K562 (cell line): ENCODE results near the gene IARS1. TPM values are rescaled to one million over a fixed set of nuclear protein-coding genes. Genes with fewer than 3 reads are reported as not detected.
A peak's percentile ranks its signal among the peaks of the same experiment; 100 is the strongest.

Experiments
- ATAC-seq: fragments of 200-7000 bp; cut with Tn5 transposase; 3 replicates; pipeline ENCODE4 v1.9.1; 2020; ENCODE audit warnings: moderate library complexity
- BruUV-seq: library from RNA; stranded (reverse); fragments of 400-500 nt; replicated peaks from 2 replicates; lab custom pipeline; 2021; lab: Mats Ljungman, UMichigan
- CTCF ChIA-PET: fragments of 300-600 bp; formaldehyde crosslinking; extraction: SDS; loops from one replicate; lab custom pipeline; 2021; ENCODE audit warnings: low intra/inter-chr PET ratio; lab: Yijun Ruan, JAX
- POLR2A ChIA-PET: fragments of 300-600, 350-650 bp; sonication (Branson Sonifier 250); formaldehyde crosslinking; extraction: SDS; loops from one replicate; lab custom pipeline; 2021; ENCODE audit warnings: antibody characterized with exemption, inconsistent platforms; lab: Yijun Ruan, JAX
- DNase-seq, 4 experiments: peaks; one replicate each; pipeline versions ENCODE4 v3.0.0 to v3.0.0-alpha.2; 2011 to 2018; ENCODE audit warnings: low spot score in 3 of 4, mixed read lengths in 3 of 4; ENCODE audit errors: extremely low read depth in 1 of 4
- FAIRE-seq: peaks from 2 replicates; lab custom pipeline; 2011; peaks lifted over from hg19 to GRCh38; lab: Jason Lieb, UNC
- H2AFZ ChIP-seq: 2 replicates; pipeline ENCODE4 v1.6.0; 2011; ENCODE audit warnings: low read depth, low read length, control low read depth, inconsistent platforms
- H3K27ac ChIP-seq: fragments of 200-600 bp; 3 replicates; pipeline ENCODE4 v1.8.0; 2011; ENCODE audit warnings: low read depth, mild to moderate bottlenecking, control low read depth, inconsistent platforms, low read length, moderate library complexity, mixed read lengths; ENCODE audit errors: extremely low read depth
- H3K27me3 ChIP-seq, 2 experiments: fragments of 300-600 bp in 1 of 2; 2 replicates in 1 of 2; 3 replicates in 1 of 2; pipeline versions ENCODE4 v1.6.0 to v1.8.0; 2011; ENCODE audit warnings: inconsistent platforms in 2 of 2, low read length in 2 of 2, mild to moderate bottlenecking in 1 of 2, mixed read lengths in 1 of 2, moderate library complexity in 1 of 2; ENCODE audit not compliant: control insufficient read depth in 2 of 2, insufficient read depth in 2 of 2
- H3K36me3 ChIP-seq: fragments of 300-600 bp; 3 replicates; pipeline ENCODE4 v1.8.0; 2011; ENCODE audit warnings: mild to moderate bottlenecking, low read length, inconsistent platforms; ENCODE audit not compliant: control insufficient read depth, insufficient read depth
- H3K4me1 ChIP-seq, 2 experiments: fragments of 200-600 bp in 1 of 2; replicated peaks in 1 of 2; 2 replicates in 1 of 2; 3 replicates in 1 of 2; pipeline versions ENCODE4 v1.5.1 to v1.8.0; 2011; ENCODE audit warnings: inconsistent platforms in 2 of 2, low read length in 2 of 2, mild to moderate bottlenecking in 1 of 2, mixed read lengths in 1 of 2, moderate library complexity in 1 of 2; ENCODE audit not compliant: control insufficient read depth in 2 of 2, insufficient read depth in 2 of 2
- H3K4me2 ChIP-seq: 2 replicates; pipeline ENCODE4 v1.6.1; 2011; ENCODE audit warnings: low read length, control low read depth, inconsistent platforms, mixed read lengths; ENCODE audit not compliant: insufficient read depth
- H3K4me3 ChIP-seq: fragments of 200-600 bp; sonication (generic), shearing (Covaris generic); 2 replicates; pipeline ENCODE4 v1.5.1; 2016; ENCODE audit warnings: control low read depth, inconsistent platforms
- H3K79me2 ChIP-seq: fragments of 200-600 bp; 3 replicates; pipeline ENCODE4 v1.8.0; 2011; ENCODE audit warnings: low read length, inconsistent platforms; ENCODE audit not compliant: control insufficient read depth, insufficient read depth
- H3K9ac ChIP-seq, 2 experiments: 2 replicates each; pipeline versions ENCODE4 v1.6.0 to v1.6.1; 2011; ENCODE audit warnings: low read depth in 2 of 2, low read length in 2 of 2, control low read depth in 1 of 2, inconsistent platforms in 1 of 2, mild to moderate bottlenecking in 1 of 2, mixed read lengths in 1 of 2; ENCODE audit not compliant: insufficient read depth in 1 of 2
- H3K9me1 ChIP-seq: one replicate; pipeline ENCODE4 v1.6.0; 2011; ENCODE audit warnings: inconsistent platforms, mild to moderate bottlenecking, low read length, moderate library complexity; ENCODE audit not compliant: control insufficient read depth, insufficient read depth
- H3K9me3 ChIP-seq: replicated peaks from 2 replicates; pipeline ENCODE4 v1.5.1; 2011; ENCODE audit warnings: low read depth, low read length, inconsistent platforms; ENCODE audit not compliant: control insufficient read depth, insufficient read depth
- H4K20me1 ChIP-seq: replicated peaks from 2 replicates; pipeline ENCODE4 v1.6.1; 2011; ENCODE audit warnings: low read length, inconsistent platforms, mixed read lengths; ENCODE audit not compliant: control insufficient read depth, insufficient read depth
- KHSRP ChIP-seq: fragments of 450-650 bp; IDR thresholded peaks from 2 replicates; pipeline ENCODE4 v1.6.1; 2017
- PCBP1 ChIP-seq: fragments of 200-400 bp; formaldehyde crosslinking; IDR thresholded peaks from 2 replicates; pipeline ENCODE4 v1.6.1; 2018; ENCODE audit warnings: mild to moderate bottlenecking, low read depth, low read length; ENCODE audit not compliant: poor library complexity, severe bottlenecking
- POLR2A ChIP-seq: fragments of 450-650 bp; conservative IDR thresholded peaks from 2 replicates; pipeline ENCODE4 v1.6.1; 2016
- ZNF644 ChIP-seq: fragments of 200-800 bp; sonication (Bioruptor generic); IDR thresholded peaks from 2 replicates; pipeline ENCODE4 v1.6.1; 2016; ENCODE audit warnings: low read depth, missing genetic modification characterization, missing compliant biosample characterization
- whole genome bisulfite sequencing: fragments of 100-300 bp; shearing (Covaris generic); methylation state at CpG from one replicate; pipeline ENCODE4 v1.1.6; 2016; ENCODE audit warnings: low coverage, mixed read lengths; ENCODE audit not compliant: insufficient coverage; ENCODE audit errors: missing lambda C conversion rate; 5-methylcytosine and 5-hydroxymethylcytosine counted together
- in situ Hi-C: fragments of 300-500 bp; cut with MboI; formaldehyde crosslinking; loops from 4 replicates; pipeline ENCODE4 v1.15.0; 2018; ENCODE audit warnings: inconsistent platforms, mixed read lengths
- intact Hi-C: fragments of 100-400 bp; cut with micrococcal nuclease; formaldehyde crosslinking; loops from 2 replicates; pipeline ENCODE4 v1.14.2; 2022
- microRNA-seq: library from miRNA; unstranded; fragments of <30 nt; microRNA quantifications from one replicate; pipeline ENCODE4, GENCODE V29; 2018; ENCODE audit warnings: borderline microRNAs expressed
- polyA plus RNA-seq, 8 experiments: library from polyadenylated mRNA; depleted of rRNA in 4 of 8; stranded (reverse) in 5 of 8; unstranded in 3 of 8; fragments of >200 nt; fragmentation: Nextera tagmentation in 2 of 8; fragmentation: Illumina TruSeq in 1 of 8; extraction: Ambion mirVana in 2 of 8; extraction: Trizol in 1 of 8; gene quantifications; 2 replicates each; pipeline versions ENCODE4 v1.2.1 to v1.2.3, GENCODE V29; 2011 to 2014; ENCODE audit warnings: inconsistent platforms in 1 of 8, missing spikeins in 1 of 8
- small RNA-seq: library from RNA; depleted of rRNA; stranded (forward); fragments of <200 nt; gene quantifications from one replicate; pipeline ENCODE3, GENCODE V24; 2014
- total RNA-seq, 7 experiments: library from RNA; depleted of rRNA in 6 of 7; stranded (reverse); fragments of >200 nt in 6 of 7; fragmentation: Illumina TruSeq in 2 of 7; extraction: Trizol in 2 of 7; gene quantifications; 2 replicates each; pipeline versions ENCODE4 v1.2.1 to v1.2.3, GENCODE V29; 2011 to 2021; ENCODE audit warnings: low replicate concordance in 1 of 7

Gene IARS1
- total and polyA plus RNA-seq, 9 of the 15 experiments (the other 6 are each of a cell fraction or from before 2014, with no cell fraction given), result 119 to 371 (median 234) TPM

- TF ChIP-seq ZNF644 (tag) (no peak), PCBP1 (no peak)
- TF ChIP-seq, all 486 proteins: peak for 0
Measured at GRCh38 chr9:92247296-92247695, 46.2 kb downstream of the IARS1 start (continued).

- ATAC-seq (peak; percentile 7; the same call in 1 of the 3 replicates), FAIRE-seq (no peak), DNase-seq (no peak)
- ChIA-PET CTCF (no interaction called here), POLR2A (interaction anchor here (2.1 to 2.2 kb wide), 2 partner anchors 10 kb away, joined by 7 read pairs; no protein-coding TSS in a partner anchor)
- 89% methylated on average over 7 of the region's 7 CpGs for WGBS
- H2AFZ ChIP-seq, result no peak overlapping the region
- H3K4me2 ChIP-seq, result no peak overlapping the region
- intact Hi-C loops, result loop anchor here (5.0 kb wide), 1 partner anchor 37 kb away; no protein-coding TSS in a partner anchor
- in situ Hi-C loops, result no loop called here
- TF ChIP-seq POLR2A, result 0 out of 2 replicates have a peak, but pooled peaks have one; percentile 29
- no peak for TF ChIP-seq KHSRP
- H3K27ac ChIP-seq, result no peak overlapping the region
- H3K4me1 ChIP-seq, result no peaks in the 10 kb centered on the region
- no peak overlapping the region for H3K4me3 ChIP-seq
- H3K9ac ChIP-seq, result no peak overlapping the region
- no TSS peak for BruUV-seq
- H3K36me3 ChIP-seq, result peaks cover 99% of the 10 kb centered on the region
- no peaks in the 10 kb centered on the region for H3K9me1 ChIP-seq
- H4K20me1 ChIP-seq, result 0 out of 2 replicates have a peak, but pooled peaks cover under 1% of the 10 kb centered on the region
- H3K79me2 ChIP-seq, result no peaks in the 10 kb centered on the region
- no peaks in the 10 kb centered on the region for H3K27me3 ChIP-seq
- no peaks in the 10 kb centered on the region for H3K9me3 ChIP-seq
Measured at GRCh38 chr9:92245005-92245797, 48.3 kb downstream of the IARS1 start.

Small RNA genes within 50 kb of the gene (microRNA-seq; reads per million reads assigned to microRNA genes)
- gene MIR3651, result 1.9 reads per million, percentile 26 among the genes with 10 or more reads in this experiment

Small RNA genes within 50 kb of the gene (small RNA-seq; reads per million reads assigned to genes)
- gene MIR3651 (not detected), gene SNORA84 (1.1 reads per million, percentile 63 among the genes with 10 or more reads in this experiment)

Other genes with a start within 250 kb of the IARS1 start
- gene SPTLC1, start 178.3 kb downstream of the IARS1 start, total RNA-seq (2014; rRNA removed), result 65.1 and 70.3 TPM in 2 replicates
- 84.5 and 90.3 TPM in 2 replicates for gene SPTLC1, start 178.3 kb downstream of the IARS1 start, total RNA-seq (2014; rRNA removed; fragmentation: Illumina TruSeq; extraction: Trizol)
- gene SPTLC1, start 178.3 kb downstream of the IARS1 start, total RNA-seq (2015; rRNA removed; fragmentation: Illumina TruSeq; extraction: Trizol), result 76.6 and 84.5 TPM in 2 replicates
- gene SPTLC1, start 178.3 kb downstream of the IARS1 start, total RNA-seq (2021), result 58.8 and 67.0 TPM in 2 replicates
- gene SPTLC1, start 178.3 kb downstream of the IARS1 start, polyA plus RNA-seq (2011; rRNA removed), result 78.2 and 95.3 TPM in 2 replicates
- gene SPTLC1, start 178.3 kb downstream of the IARS1 start, polyA plus RNA-seq (2014; fragmentation: Illumina TruSeq; extraction: Trizol), result 77.9 and 101 TPM in 2 replicates
- 100 to 1,000 TPM; 109 to 125 TPM for gene SPTLC1, start 178.3 kb downstream of the IARS1 start, polyA plus RNA-seq (2014; fragmentation: Nextera tagmentation; extraction: Ambion mirVana)
- 77.9 and 83.2 TPM in 2 replicates for gene SPTLC1, start 178.3 kb downstream of the IARS1 start, polyA plus RNA-seq (2014; rRNA removed)
- gene NOL8, start 31.7 kb upstream of the IARS1 start, total RNA-seq (2014; rRNA removed), result 46.9 and 51.3 TPM in 2 replicates
- 57.1 and 64.7 TPM in 2 replicates for gene NOL8, start 31.7 kb upstream of the IARS1 start, total RNA-seq (2014; rRNA removed; fragmentation: Illumina TruSeq; extraction: Trizol)
- gene NOL8, start 31.7 kb upstream of the IARS1 start, total RNA-seq (2015; rRNA removed; fragmentation: Illumina TruSeq; extraction: Trizol), result 57.4 and 64.8 TPM in 2 replicates
- 51.5 and 55.0 TPM in 2 replicates for gene NOL8, start 31.7 kb upstream of the IARS1 start, total RNA-seq (2021)
- gene NOL8, start 31.7 kb upstream of the IARS1 start, polyA plus RNA-seq (2011; rRNA removed), result 41.3 and 51.9 TPM in 2 replicates
- 66.0 and 88.8 TPM in 2 replicates for gene NOL8, start 31.7 kb upstream of the IARS1 start, polyA plus RNA-seq (2014; fragmentation: Illumina TruSeq; extraction: Trizol)
- gene NOL8, start 31.7 kb upstream of the IARS1 start, polyA plus RNA-seq (2014; fragmentation: Nextera tagmentation; extraction: Ambion mirVana), result 10 to 100 TPM; 83.4 to 91.5 TPM
- gene NOL8, start 31.7 kb upstream of the IARS1 start, polyA plus RNA-seq (2014; rRNA removed), result 58.7 and 62.5 TPM in 2 replicates
- 16.1 and 17.7 TPM in 2 replicates for gene CENPP, start 32.3 kb upstream of the IARS1 start, total RNA-seq (2014; rRNA removed)
- 22.6 and 27.7 TPM in 2 replicates for gene CENPP, start 32.3 kb upstream of the IARS1 start, total RNA-seq (2014; rRNA removed; fragmentation: Illumina TruSeq; extraction: Trizol)
- 23.4 and 28.5 TPM in 2 replicates for gene CENPP, start 32.3 kb upstream of the IARS1 start, total RNA-seq (2015; rRNA removed; fragmentation: Illumina TruSeq; extraction: Trizol)
- gene CENPP, start 32.3 kb upstream of the IARS1 start, total RNA-seq (2021), result 17.9 and 19.7 TPM in 2 replicates
- 15.0 and 17.9 TPM in 2 replicates for gene CENPP, start 32.3 kb upstream of the IARS1 start, polyA plus RNA-seq (2011; rRNA removed)
- 24.1 and 25.8 TPM in 2 replicates for gene CENPP, start 32.3 kb upstream of the IARS1 start, polyA plus RNA-seq (2014; fragmentation: Illumina TruSeq; extraction: Trizol)
- 10 to 100 TPM in 1 of 2 experiments, 1 to 10 TPM in 1; 8.0 to 10.2 TPM for gene CENPP, start 32.3 kb upstream of the IARS1 start, polyA plus RNA-seq (2014; fragmentation: Nextera tagmentation; extraction: Ambion mirVana)
- 18.5 and 20.9 TPM in 2 replicates for gene CENPP, start 32.3 kb upstream of the IARS1 start, polyA plus RNA-seq (2014; rRNA removed)
- not detected in 2 replicates for gene OGN, start 110.9 kb upstream of the IARS1 start, total RNA-seq (2014; rRNA removed)
- not detected in 2 replicates for gene OGN, start 110.9 kb upstream of the IARS1 start, total RNA-seq (2014; rRNA removed; fragmentation: Illumina TruSeq; extraction: Trizol)
- not detected in 2 replicates for gene OGN, start 110.9 kb upstream of the IARS1 start, total RNA-seq (2015; rRNA removed; fragmentation: Illumina TruSeq; extraction: Trizol)
- 0.07 and 0.16 TPM in 2 replicates for gene OGN, start 110.9 kb upstream of the IARS1 start, total RNA-seq (2021)
- not detected in 2 replicates for gene OGN, start 110.9 kb upstream of the IARS1 start, polyA plus RNA-seq (2011; rRNA removed)
- not detected in 2 replicates for gene OGN, start 110.9 kb upstream of the IARS1 start, polyA plus RNA-seq (2014; fragmentation: Illumina TruSeq; extraction: Trizol)
- under 1 TPM in 1 of 2 experiments, not detected in 1; 0.17 TPM for gene OGN, start 110.9 kb upstream of the IARS1 start, polyA plus RNA-seq (2014; fragmentation: Nextera tagmentation; extraction: Ambion mirVana)
- gene OGN, start 110.9 kb upstream of the IARS1 start, polyA plus RNA-seq (2014; rRNA removed), result not detected in 2 replicates
- gene OMD, start 130.8 kb upstream of the IARS1 start, total RNA-seq (2014; rRNA removed), result not detected in 2 replicates
- gene OMD, start 130.8 kb upstream of the IARS1 start, total RNA-seq (2014; rRNA removed; fragmentation: Illumina TruSeq; extraction: Trizol), result not detected in 2 replicates
- not detected in 2 replicates for gene OMD, start 130.8 kb upstream of the IARS1 start, total RNA-seq (2015; rRNA removed; fragmentation: Illumina TruSeq; extraction: Trizol)
- gene OMD, start 130.8 kb upstream of the IARS1 start, total RNA-seq (2021), result not detected in 2 replicates
- not detected in 2 replicates for gene OMD, start 130.8 kb upstream of the IARS1 start, polyA plus RNA-seq (2011; rRNA removed)
- gene OMD, start 130.8 kb upstream of the IARS1 start, polyA plus RNA-seq (2014; fragmentation: Illumina TruSeq; extraction: Trizol), result not detected in 2 replicates
- under 1 TPM in 1 of 2 experiments, not detected in 1; 0.21 TPM for gene OMD, start 130.8 kb upstream of the IARS1 start, polyA plus RNA-seq (2014; fragmentation: Nextera tagmentation; extraction: Ambion mirVana)
- gene OMD, start 130.8 kb upstream of the IARS1 start, polyA plus RNA-seq (2014; rRNA removed), result not detected in 2 replicates
- not detected in 2 replicates for gene ASPN, start 188.8 kb upstream of the IARS1 start, total RNA-seq (2014; rRNA removed)
- not detected in 2 replicates for gene ASPN, start 188.8 kb upstream of the IARS1 start, total RNA-seq (2014; rRNA removed; fragmentation: Illumina TruSeq; extraction: Trizol)
- gene ASPN, start 188.8 kb upstream of the IARS1 start, total RNA-seq (2015; rRNA removed; fragmentation: Illumina TruSeq; extraction: Trizol), result not detected in 2 replicates
- gene ASPN, start 188.8 kb upstream of the IARS1 start, total RNA-seq (2021), result not detected in 2 replicates
- not detected in 2 replicates for gene ASPN, start 188.8 kb upstream of the IARS1 start, polyA plus RNA-seq (2011; rRNA removed)
- gene ASPN, start 188.8 kb upstream of the IARS1 start, polyA plus RNA-seq (2014; fragmentation: Illumina TruSeq; extraction: Trizol), result not detected in 2 replicates
- under 1 TPM; 0.03 to 0.07 TPM for gene ASPN, start 188.8 kb upstream of the IARS1 start, polyA plus RNA-seq (2014; fragmentation: Nextera tagmentation; extraction: Ambion mirVana)
- gene ASPN, start 188.8 kb upstream of the IARS1 start, polyA plus RNA-seq (2014; rRNA removed), result not detected in 2 replicates
- not detected in 2 replicates for gene ECM2, start 242.3 kb upstream of the IARS1 start, total RNA-seq (2014; rRNA removed)
- gene ECM2, start 242.3 kb upstream of the IARS1 start, total RNA-seq (2014; rRNA removed; fragmentation: Illumina TruSeq; extraction: Trizol), result not detected in 2 replicates
- not detected in 2 replicates for gene ECM2, start 242.3 kb upstream of the IARS1 start, total RNA-seq (2015; rRNA removed; fragmentation: Illumina TruSeq; extraction: Trizol)
- gene ECM2, start 242.3 kb upstream of the IARS1 start, total RNA-seq (2021), result not detected in 2 replicates
- gene ECM2, start 242.3 kb upstream of the IARS1 start, polyA plus RNA-seq (2011; rRNA removed), result not detected in 2 replicates
- not detected in 2 replicates for gene ECM2, start 242.3 kb upstream of the IARS1 start, polyA plus RNA-seq (2014; fragmentation: Illumina TruSeq; extraction: Trizol)
- under 1 TPM; 0.03 to 0.07 TPM for gene ECM2, start 242.3 kb upstream of the IARS1 start, polyA plus RNA-seq (2014; fragmentation: Nextera tagmentation; extraction: Ambion mirVana)
- gene ECM2, start 242.3 kb upstream of the IARS1 start, polyA plus RNA-seq (2014; rRNA removed), result not detected in 2 replicates